ENCODE measurements around the gene MMP15.
"Not testable (repeated sequence)": the region's sequence is repeated elsewhere in the genome, so short reads cannot be mapped to it uniquely, and the experiment has no call there.

MMP15 gene

DNA sequence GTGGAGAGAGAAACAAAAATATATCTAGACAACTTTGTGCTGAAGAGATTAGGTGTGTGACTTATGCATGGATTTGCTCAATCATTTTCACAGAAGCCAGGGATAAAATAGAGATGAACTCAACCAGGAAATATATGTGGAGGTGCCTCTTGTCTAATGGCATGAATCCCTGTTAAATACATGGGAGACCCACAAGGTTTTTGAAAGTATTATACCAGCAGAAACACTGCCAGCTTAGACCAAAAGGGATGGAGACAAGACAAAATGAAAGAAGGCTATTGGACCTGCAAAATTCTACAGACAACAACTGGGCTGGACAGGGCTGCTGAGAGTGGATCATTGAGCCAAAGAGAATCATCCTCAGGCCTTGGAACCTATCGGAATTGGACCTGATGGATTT lies 51.0 kb downstream of the MMP15 start:
- no peak overlapping the region for H3K27ac ChIP-seq

DNA sequence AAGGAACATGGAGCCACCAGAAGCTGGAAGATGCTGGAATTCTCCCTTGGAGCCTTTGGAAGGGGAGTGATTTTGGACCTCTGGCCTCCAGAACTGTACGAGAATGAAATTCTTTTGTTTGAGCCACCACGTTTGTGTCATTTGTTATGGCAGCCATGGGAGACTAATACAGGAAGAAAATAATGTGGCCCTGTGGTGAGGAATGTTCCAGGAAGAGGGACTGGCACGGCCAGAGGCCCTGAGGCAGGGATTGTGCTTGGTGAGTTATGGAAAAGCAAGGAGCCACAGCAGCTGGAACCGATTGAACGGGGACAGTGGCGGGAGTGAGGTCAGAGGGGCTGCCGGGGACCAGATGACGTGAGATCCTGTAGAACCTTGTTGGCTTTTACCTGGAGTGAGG lies 52.2 kb downstream of the MMP15 start:
- no peak overlapping the region for H3K4me3 ChIP-seq

More for the DNA sequence above, 51.0 kb downstream of the MMP15 start:
- H3K4me3 ChIP-seq: no peak overlapping the region

DNA sequence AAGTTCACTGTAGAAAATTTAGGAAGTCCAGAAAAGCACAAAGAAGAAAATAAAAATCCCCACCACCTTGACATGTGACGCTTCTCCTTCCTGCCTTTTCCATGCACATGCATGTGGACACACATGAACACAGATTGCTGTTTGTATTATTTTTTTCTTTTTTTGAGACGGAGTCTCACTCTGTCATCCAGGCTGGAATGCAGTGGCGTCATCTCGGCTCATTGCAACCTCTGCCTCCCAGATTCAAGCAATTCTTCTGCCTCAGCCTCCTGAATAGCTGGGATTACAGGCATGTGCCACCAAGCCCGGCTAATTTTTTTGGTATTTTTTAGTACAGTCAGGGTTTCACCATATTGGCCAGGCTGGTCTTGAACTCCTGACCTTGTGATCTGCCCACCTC lies 55.1 kb downstream of the MMP15 start:
- not testable (repeated sequence) for H3K27ac ChIP-seq, H3K4me3 ChIP-seq

More for the DNA sequence above, 52.2 kb downstream of the MMP15 start:
- H3K27ac ChIP-seq: no peak overlapping the region

DNA sequence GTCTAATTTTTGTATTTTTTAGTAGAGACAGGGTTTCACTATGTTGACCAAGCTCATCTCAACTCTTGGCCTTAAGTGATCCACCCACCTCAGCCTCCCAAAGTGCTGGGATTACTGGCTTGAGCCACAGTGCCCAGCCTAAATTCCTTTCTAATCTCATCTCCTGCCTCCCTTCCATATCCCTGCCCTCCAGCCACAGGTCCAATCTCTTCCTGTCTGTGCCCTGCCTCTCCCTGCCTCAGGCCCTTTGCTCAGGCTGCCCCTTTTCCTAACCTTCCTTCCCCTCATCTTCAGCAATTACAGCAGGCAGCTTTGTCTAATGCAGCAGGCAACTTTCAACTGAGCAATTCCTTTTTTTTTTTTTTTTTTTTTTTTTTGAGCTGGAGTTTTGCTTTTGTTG lies 56.8 kb downstream of the MMP15 start:
- Histone ChIP-seq H3K27ac (no peak overlapping the region), H3K4me3 (no peak overlapping the region)

DNA sequence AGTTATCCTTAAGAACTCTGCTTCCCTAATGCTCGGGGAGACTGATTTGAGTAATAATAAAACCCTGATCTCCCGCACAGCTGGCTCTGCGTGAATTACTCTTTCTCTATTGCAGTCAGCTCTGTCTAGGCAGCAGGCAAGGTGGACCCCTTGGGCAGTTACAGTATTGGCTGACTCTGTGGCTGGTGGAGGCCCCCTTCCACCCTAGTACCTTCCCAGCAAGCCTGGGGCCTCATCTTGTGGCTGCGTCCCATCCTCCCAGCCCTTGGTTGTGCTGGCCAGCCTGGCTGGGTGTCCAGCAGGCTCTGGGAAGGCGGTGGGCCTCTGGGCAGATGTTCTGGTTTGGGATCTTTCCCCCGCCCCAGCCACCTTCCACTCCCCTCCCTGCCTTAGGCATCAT lies 59.1 kb downstream of the MMP15 start:
- Histone ChIP-seq H3K27ac (no peak overlapping the region), H3K4me3 (no peak overlapping the region)

DNA sequence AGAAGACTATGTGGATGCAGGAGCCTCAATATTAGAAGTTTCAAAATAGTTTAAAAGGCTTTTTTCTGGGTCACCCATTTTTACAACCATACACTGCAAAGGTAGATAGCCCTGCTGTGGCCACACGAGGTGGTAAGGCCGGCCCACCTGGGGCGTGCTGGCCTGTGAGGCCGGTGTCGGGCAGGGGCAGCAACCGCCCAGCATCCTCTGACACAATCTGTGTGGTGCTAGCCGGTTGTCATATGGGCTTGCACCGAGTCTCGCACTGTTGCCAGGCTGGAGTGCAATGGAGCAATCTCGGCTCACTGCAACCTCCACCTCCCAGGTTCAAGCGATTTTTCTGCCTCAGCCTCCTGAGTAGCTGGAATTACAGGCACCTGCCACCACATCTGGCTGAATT lies 59.6 kb downstream of the MMP15 start:
- Histone ChIP-seq H3K27ac (no peak overlapping the region), H3K4me3 (no peak overlapping the region)

DNA sequence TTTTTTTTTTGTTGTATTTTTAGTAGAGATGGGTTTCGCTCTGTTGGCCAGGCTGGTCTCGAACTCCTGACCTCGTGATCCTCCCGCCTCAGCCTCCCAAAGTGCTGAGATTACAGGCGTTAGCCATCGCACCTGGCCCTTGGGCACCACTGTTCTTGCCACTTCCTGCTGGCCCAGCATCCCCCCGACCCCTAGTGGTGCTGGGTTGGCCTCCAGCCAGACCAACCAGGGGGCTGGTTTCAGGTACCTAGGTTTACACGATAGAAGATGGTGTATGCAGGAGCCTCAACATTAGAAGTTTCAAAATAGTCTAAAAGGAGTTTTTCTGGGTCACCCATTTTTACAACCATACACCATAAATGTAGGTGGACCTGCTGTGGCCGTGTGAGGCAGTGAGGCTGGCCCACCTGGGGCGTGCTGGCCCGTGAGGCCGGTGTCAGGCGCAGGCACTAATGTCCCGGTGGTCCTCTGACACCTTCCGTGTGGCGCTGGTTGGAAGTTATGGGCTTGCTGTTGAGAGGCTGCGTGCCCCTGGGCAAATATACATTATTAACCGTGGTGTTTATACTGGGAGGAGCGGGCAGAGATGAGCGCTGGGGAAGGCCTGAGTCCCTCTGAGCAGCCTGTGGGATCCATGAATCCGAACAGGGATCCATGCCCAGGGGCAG lies 60.2 kb downstream of the MMP15 start:
- H3K4me3 ChIP-seq: no peak overlapping the region
- H3K27ac ChIP-seq: no peak overlapping the region

DNA sequence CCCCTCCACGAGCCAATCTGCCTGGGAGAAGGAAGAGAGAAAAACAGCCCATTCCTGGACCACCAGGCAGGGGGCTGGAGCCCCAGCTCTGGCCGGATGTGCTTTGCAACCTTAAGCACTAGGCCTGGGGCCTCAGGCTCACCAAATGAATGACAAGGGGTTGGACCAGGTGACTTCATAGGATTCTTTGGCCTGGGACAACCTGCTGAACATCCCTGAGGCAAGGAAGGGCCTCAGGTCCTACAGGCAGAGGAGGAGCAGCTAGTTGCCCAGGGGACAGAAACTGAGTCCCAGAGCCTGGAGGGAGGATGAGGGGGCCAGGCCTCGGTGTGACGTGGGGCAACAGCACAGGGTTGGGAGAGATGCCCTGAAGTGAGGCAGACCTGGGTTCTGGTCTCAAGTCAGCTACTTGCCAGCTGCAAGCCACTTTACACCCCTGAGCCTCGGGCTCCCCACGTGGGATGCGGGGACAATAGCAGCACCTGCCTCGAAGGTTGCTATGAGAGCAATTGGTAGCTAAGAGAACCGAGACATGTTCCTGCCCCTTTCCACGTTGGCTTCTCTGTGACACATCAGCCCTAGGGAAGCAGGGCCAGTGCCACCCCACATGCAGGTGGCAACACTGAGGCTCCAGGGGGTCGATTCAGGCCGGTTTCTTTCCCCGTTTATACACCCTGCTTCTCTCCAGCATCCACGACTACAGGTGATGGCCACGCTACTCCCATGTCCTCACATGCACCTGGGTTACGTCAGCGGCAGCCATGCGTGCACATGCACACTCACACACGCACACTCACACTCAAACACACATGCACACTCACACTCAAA lies 61.0 kb downstream of the MMP15 start:
- H3K27ac ChIP-seq: no peak overlapping the region

DNA sequence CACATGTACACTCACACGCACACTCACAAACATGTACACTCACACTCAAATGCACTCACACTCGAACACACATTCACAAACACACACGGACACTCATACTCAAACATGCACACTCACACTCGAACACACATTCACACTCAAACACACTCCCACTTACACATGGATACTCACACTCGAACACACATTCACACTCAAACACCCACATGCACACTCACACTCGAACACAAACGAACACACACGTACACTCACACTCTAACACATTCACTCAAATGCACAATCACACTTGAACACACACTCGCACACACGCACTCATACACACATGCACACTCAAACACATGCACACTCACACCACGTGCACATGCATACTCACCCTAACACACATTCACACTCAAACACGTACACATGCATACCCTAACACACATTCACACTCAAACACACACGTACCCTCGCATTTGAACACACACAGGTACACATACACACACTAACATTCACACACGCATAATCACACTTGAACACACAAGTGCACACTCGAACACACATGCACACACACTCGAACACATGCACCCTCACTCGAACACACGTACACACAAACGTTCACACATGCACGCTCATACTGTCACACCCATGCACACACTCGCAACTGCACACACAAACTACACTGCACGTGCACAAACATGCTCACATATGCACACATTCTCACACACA lies 61.8 kb downstream of the MMP15 start:
- H3K4me3 ChIP-seq: no peak overlapping the region

More for the DNA sequence above, 61.0 kb downstream of the MMP15 start:
- no peak overlapping the region for H3K4me3 ChIP-seq

DNA sequence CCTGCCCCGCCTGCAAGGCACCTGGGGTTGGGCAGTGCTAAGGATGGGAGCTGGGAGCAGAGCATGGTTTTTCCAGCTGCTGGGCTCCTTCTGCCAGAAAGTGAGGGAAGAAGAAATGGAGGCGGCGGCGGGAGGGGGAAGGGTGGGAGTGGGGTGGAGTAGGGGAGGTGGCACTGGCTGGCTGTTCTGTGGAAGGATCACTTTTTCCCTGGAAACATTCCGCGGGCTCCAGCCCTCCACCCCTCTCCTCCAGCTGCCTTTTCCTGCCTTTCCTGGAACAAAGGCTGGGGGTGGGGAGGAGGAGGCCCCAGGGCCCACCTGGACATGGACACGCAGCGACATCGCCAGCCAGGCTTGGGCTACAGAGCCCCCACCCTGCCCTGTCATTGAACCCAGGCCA lies 62.5 kb downstream of the MMP15 start:
- no peak overlapping the region for H3K4me3 ChIP-seq
- H3K27ac ChIP-seq: no peak overlapping the region

More for the DNA sequence above, 61.8 kb downstream of the MMP15 start:
- H3K27ac ChIP-seq: no peak overlapping the region

DNA sequence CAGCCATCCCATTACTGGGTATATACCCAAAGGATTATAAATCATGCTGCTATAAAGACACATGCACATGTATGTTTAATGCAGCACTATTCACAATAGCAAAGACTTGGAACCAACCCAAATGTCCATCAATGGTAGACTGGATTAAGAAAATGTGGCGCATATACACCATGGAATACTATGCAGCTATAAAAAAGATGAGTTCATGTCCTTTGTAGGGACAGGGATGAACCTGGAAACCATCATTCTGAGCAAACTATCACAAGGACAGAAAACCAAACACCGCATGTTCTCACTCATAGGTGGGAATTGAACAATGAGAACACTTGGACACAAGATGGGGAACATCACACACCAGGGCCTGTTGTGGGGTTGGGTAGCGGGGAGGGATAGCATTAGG lies 64.8 kb downstream of the MMP15 start:
- not testable (repeated sequence) for H3K27ac ChIP-seq, H3K4me3 ChIP-seq

DNA sequence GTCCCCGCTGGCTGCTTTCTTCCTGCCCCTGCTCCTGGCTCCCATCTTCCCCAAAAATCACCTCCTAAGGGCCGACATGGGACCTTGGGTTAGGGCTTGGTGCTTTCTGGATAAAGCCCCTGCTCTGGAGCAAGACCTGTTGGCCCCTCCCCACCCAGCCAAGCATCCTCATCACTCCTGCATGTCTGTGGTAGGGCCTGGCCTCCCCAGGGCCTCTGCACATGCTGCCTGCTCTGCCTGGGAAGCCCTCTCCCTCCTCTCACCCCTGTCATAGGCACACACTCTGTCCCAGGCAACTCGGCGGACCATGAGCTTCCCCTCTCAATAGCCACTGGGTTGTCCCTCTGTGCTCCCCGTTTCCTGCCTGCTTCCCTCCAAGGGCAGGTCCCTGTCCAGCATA lies 68.5 kb downstream of the MMP15 start:
- no peak overlapping the region for H3K4me3 ChIP-seq

DNA sequence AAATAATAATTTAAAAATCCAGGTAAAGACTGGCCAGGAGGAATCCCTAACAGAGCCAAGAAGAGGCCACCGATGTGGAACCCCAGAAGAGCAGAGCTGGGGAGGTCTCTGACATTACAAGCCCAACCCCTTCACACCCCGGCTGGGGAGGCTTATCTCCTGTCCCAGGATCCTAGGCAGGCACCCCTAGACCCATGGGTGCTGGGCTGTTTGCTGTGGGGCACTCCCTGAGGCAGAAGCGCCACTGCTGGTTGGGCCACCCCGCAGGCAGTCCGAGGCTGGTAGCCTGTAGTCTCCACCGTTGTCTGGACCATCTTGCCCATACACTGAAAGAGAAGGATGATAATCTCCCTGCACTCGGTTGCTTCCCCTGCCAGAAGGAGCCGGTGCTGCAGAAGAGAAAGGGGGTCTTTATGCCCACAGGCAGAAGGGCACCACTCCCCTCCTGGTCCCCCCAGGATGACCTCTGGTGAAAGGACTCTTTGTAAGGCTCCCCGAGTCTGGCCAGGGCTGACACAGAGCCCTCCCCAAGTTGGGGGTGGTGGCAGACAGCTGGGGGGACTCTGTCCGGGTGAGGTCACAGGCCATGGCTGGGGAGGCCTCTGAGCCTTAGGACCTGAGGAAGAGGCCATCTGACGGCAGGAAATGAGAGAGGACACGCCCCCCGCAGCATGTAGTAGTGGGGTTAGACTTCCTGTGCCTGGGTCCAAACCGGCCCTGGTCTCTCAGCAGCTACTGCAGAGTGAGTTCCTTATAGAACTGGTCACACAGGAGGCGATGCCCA lies 69.4 kb downstream of the MMP15 start:
- Histone ChIP-seq H3K27ac (no peak overlapping the region), H3K4me3 (no peak overlapping the region)

More for the DNA sequence above, 68.5 kb downstream of the MMP15 start:
- no peak overlapping the region for H3K27ac ChIP-seq

DNA sequence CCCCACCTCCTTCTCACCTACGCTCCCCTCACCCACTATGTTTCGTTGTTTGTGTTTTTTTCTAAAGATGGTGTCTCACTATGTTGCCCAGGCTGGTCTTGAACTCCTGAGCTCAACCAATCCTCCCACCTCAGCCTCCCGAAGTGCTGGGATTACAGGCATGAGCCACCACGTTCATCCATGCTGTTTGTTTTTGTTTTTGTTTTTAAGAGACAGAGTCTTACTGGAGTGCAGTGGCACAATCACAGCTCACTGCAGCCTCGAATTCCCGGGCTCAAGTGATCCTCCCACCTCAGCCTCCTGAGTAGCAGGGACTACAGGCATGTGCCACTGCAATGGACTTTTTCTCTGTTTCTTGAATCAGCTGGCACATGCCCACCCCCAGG lies 70.0 kb downstream of the MMP15 start:
- not testable (repeated sequence) for H3K4me3 ChIP-seq, H3K27ac ChIP-seq

DNA sequence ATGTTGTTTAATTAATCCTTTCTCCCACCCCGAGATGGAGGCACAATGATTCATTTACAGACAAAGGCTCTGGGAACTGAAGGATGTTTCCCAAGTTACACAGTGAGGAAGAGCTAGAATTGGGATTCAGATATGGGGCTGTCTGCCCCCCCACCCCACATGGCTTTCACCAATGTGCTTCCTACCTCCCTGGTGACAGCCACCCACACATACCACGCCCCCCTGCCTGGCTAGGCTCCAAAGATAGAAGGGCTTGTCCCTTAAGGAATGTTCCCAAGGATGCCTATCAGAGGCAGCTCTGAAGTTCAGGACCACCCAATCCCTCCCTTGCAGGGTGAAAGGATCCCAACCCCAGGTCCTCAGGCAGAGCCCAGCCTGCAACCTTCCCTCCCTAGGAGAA lies 70.7 kb downstream of the MMP15 start:
- no peak overlapping the region for H3K27ac ChIP-seq
- no peak overlapping the region for H3K4me3 ChIP-seq
